ENCODE measurements around the gene TCF15.

- TF ChIP-seq, protein P1, sequence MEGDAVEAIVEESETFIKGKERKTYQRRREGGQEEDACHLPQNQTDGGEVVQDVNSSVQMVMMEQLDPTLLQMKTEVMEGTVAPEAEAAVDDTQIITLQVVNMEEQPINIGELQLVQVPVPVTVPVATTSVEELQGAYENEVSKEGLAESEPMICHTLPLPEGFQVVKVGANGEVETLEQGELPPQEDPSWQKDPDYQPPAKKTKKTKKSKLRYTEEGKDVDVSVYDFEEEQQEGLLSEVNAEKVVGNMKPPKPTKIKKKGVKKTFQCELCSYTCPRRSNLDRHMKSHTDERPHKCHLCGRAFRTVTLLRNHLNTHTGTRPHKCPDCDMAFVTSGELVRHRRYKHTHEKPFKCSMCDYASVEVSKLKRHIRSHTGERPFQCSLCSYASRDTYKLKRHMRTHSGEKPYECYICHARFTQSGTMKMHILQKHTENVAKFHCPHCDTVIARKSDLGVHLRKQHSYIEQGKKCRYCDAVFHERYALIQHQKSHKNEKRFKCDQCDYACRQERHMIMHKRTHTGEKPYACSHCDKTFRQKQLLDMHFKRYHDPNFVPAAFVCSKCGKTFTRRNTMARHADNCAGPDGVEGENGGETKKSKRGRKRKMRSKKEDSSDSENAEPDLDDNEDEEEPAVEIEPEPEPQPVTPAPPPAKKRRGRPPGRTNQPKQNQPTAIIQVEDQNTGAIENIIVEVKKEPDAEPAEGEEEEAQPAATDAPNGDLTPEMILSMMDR (IDR thresholded peaks at IDR 0.05; ENCODE audit: borderline replicate concordance, extremely low read depth, low read length, poor library complexity, severe bottlenecking): no peak
- no peak for TF ChIP-seq EZH2 (IDR thresholded peaks at IDR 0.05; ENCODE audit: borderline replicate concordance, low read depth, low read length, severe bottlenecking)
Measured at GRCh38 chr20:650281-650680, 40.2 kb upstream of the TCF15 start.

Data from DND-41 (cell line).